NT2/D1 (cell line): ENCODE data around the gene ENTHD1.

Experiments used
- SUZ12 ChIP-seq: IDR thresholded peaks from 2 replicates; pipeline ENCODE4 v1.6.1; 2011; ENCODE audit not compliant: insufficient read length, insufficient read depth; ENCODE audit errors: extremely low read depth
- YY1 ChIP-seq: IDR thresholded peaks from 2 replicates; pipeline ENCODE4 v1.6.1; 2011; ENCODE audit not compliant: insufficient read length, insufficient read depth
- ZNF274 ChIP-seq: IDR thresholded peaks from 2 replicates; pipeline ENCODE4 v1.6.1; 2011; ENCODE audit warnings: mild to moderate bottlenecking, low read depth, low read length

- TF ChIP-seq ZNF274 = no peak
- TF ChIP-seq YY1 = no peak
- TF ChIP-seq SUZ12 = no peak
Measured at GRCh38 chr22:39856588-39856987, 37.0 kb downstream of the ENTHD1 start.
